NOMO-1 treated with dmso at 0.1 percent for 144 hours (cell line): ENCODE measurements around the gene GLYR1.
A peak's percentile ranks its signal among the peaks of the same experiment; 100 is the strongest.

Experiments used
- DNase-seq: peaks from one replicate; lab custom pipeline; 2025; ENCODE audit not compliant: unreplicated experiment; lab: John Stamatoyannopoulos, UW

Gene GLYR1

GRCh38 chr16:4811242-4811641 lies 35.8 kb downstream of the GLYR1 start:
- DNase-seq = no peak

GRCh38 chr16:4806280-4806679 lies 40.8 kb downstream of the GLYR1 start:
- no peak for DNase-seq

GRCh38 chr16:4805231-4805630 lies 41.9 kb downstream of the GLYR1 start:
- no peak for DNase-seq

GRCh38 chr16:4803898-4804762 lies 43.0 kb downstream of the GLYR1 start:
- no peak for DNase-seq

DNA sequence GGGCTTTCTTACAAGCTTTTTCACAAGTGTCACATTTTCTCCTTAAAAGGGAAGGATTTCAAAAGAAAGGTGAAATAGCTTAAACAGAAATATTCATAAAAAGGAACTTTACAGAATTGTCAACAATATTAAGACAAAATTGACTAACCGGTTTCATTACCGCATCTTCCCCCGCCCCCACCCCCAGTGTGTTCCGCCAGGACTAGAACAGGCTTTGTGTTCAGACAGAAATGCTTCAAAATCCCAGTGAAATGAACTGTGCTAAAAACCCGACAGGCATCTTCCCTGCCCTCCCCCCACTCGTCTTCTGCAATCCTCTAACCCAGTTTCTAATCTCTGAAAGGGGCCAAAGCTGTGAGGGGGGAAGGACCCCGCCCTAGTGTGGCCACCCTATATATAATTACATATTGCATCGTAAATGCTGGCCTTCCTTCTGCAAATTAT lies 43.7 kb downstream of the GLYR1 start:
- DNase-seq = peak; percentile 59

DNA sequence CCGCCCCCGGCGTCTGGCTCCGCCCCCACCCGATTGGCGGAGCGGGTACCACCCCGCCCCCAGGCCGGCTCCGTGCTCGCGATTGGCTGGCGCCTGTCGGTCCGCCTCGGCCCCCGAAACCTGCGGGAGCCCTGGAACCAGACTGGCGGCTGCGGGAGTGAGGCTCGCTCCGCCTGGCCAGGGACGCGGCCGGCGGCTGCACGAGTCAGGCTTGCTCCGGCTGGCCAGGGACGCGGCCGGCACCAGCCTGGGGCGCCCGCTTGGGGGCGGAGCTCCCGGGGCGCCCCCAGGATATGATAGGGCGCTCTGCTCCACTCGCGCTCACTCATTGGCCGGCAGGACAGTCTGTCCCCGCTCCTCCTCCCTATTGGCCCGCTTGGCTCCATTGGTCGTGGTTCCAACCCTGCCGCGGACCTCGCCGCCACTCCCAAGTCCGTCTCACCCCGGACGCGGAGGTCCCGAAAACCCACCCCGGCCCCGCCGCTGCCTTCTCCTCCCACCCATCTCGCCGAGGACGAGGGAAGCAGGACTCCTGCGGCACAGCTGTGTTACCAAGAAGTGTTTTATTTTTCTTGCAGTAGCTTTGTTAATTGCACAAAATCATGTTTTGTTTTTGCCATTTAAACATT lies 44.3 kb downstream of the GLYR1 start:
- DNase-seq = peak; percentile 84

DNA sequence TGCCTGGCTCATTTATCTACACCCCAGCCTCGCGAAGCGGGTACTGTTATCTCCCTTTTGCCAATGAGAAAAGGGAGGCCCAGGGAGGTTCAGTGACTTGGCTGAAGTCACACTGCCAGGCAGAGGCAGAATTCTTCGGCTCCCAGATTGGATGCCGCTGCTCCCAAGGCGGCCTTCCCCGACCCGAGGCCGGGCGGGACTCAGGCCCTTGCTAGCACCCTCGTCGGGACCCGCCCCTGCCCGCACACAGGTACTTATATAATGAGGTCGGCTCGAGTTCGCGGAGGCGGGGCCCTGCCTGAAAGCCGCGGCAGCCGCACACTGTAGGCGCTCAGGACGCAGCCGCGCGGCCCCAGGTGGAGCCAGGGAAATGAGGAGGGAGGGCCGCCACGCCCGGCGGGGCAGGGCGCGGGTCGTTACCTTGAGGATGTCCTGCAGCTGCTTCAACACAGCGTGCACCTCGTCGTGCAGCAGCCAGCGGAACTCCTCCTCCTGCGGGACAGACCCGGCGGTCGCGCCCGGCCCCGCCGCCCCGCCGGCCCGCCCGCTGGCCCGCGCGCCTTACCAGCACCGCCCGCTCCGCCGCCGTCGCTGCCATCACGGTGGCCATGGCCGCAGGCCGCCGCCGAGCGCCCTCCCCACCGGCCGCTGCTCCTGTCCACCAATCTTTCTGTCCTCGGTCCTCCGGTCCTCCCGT lies 45.0 kb downstream of the GLYR1 start, which contains the start of gene ROGDI:
Gene ROGDI, minus strand, starts transcription at position 672 of the 697 bp plus-strand sequence. Its CDS starts 62 bp downstream, at position 610.
- peak; percentile 58 for DNase-seq

GRCh38 chr16:4801051-4801961 lies 45.8 kb downstream of the GLYR1 start:
- no peak for DNase-seq

DNA sequence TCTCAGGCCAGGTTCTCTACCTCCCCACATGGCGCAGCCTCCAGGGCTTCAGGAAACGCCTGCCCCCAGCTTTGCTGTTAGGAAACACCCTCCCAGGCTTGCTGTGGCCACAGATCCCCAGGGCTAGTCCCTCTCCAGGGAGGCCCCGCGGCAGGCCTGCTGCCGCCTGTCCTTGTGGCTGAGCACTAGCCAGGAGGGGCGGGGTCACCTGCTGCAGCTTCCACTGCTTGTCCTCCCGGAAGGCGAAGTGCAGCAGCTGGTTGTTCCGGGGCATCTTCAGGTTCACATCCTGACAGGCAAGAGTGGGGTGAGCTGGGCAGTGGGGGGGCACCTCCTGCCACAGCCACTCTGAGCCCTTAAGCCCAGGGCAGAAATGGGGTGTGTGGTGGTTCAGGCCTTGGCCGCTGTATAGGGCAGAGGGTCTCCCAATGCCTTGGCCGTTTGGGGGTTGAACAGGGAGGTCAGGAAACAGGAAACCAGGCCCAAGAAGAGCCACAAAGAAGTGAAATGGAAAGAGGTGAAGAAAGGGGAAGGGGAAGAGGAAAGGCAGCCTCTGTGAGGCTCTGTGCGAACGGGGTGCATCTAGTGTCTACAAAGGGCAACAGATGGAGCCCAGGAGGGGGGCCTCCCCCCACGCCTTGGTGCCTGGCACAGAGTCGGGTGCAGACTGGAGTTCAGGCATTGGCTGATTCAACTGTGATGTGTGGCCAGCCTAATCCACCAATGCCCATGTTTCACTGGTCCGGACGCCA lies 46.6 kb downstream of the GLYR1 start:
- peak; percentile 47 for DNase-seq

- DNase-seq = no peak
These were observed 47.8 kb downstream of the GLYR1 start for GRCh38 chr16:4799171-4799855.

GRCh38 chr16:4798456-4798855 lies 48.6 kb downstream of the GLYR1 start:
- DNase-seq = no peak

- no peak for DNase-seq
These were observed 49.3 kb downstream of the GLYR1 start for GRCh38 chr16:4797805-4798252.

- DNase-seq = no peak
These were observed 49.9 kb downstream of the GLYR1 start for GRCh38 chr16:4796982-4797804.

DNA sequence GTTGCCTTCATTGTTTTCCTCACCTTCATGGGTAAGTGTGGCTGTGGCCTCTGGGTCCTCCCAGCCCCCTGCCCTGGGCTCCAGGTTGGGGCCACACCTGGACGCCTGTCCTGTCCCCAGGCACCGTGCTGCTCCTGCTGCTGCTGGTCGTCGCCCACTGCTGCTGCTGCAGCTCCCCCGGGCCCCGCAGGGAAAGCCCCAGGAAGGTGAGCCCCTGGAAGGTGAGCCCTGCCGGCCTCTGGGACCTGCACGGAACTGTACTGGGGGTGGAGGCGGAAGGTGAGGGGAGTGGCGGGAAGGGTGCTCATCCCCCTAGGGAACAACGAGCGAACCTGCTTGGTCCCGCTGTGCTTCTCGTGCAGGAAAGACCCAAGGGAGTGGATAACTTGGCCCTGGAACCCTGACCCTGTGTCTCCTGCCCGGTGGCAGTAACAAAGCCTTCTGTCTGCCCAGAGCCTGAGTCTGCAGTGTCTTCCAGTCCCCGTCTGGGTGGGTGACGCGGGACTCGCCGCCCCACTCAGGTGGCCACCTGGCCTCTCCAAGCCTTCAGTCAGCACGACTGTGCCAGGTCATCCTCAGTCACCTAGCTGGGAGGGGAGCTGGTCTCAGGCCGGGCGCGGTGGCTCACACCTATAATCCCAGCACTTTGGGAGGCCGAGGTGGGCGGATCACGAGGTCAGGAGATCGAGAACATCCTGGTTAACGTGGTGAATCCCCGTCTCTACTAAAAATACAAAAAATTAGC lies 51.1 kb downstream of the GLYR1 start:
- no peak for DNase-seq

- DNase-seq = no peak
These were observed 51.8 kb downstream of the GLYR1 start, which contains the start of gene SMIM22 for GRCh38 chr16:4795181-4795827. Gene SMIM22, plus strand, starts transcription at chr16:4795369. Its CDS starts 366 bp downstream, at chr16:4795735.

- no peak for DNase-seq
These were observed 54.1 kb downstream of the GLYR1 start for GRCh38 chr16:4792951-4793513.

DNA sequence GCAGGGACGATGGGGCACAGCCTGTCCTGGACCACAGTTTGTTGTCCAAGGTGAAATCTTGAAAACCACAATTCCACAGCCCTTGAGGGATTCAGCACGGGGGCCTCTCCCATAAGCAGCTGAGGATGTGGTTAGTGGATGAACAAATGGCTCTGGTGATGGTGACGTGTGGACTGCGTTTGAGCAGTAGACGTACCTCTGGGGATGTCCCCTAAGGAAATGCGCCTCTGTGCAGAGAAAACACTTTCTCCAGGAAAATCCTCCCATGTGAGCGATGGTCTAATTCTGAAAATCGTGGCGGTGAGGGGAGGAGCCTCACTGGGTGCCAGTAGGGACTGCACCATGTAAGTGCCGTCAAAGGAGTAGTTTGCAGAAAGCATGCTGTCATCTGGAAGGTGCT lies 56.2 kb downstream of the GLYR1 start:
- DNase-seq = no peak
